Colon (tissue), 2 donors: ENCODE measurements around the gene METTL5.
"Not testable (repeated sequence)": the region's sequence is repeated elsewhere in the genome, so short reads cannot be mapped to it uniquely, and the experiment has no call there.

Source experiments
- FAIRE-seq: peaks from 2 replicates; lab custom pipeline; 2012; peaks lifted over from hg19 to GRCh38; lab: Jason Lieb, UNC
- donor health status: control.
- donor health status: control.

Gene METTL5

GRCh38 chr2:169828141-169828811, 3.6 kb upstream of the METTL5 start:
- FAIRE-seq: no peak

- FAIRE-seq: no peak
Observed at GRCh38 chr2:169827272-169828140, 2.8 kb upstream of the METTL5 start, which contains the start of gene UBR3. Gene UBR3, plus strand, starts transcription at chr2:169827454. Its CDS starts 54 bp downstream, at chr2:169827508.

- FAIRE-seq: no peak
Observed at GRCh38 chr2:169823996-169824372, 721 bp downstream of the METTL5 start.

- no peak for FAIRE-seq
Observed at GRCh38 chr2:169822785-169823392, 1.8 kb downstream of the METTL5 start.

GRCh38 chr2:169822036-169822435, 2.7 kb downstream of the METTL5 start:
- FAIRE-seq: no peak

GRCh38 chr2:169820101-169820500, 4.6 kb downstream of the METTL5 start:
- FAIRE-seq: not testable (repeated sequence)

GRCh38 chr2:169819106-169819505, 5.6 kb downstream of the METTL5 start:
- FAIRE-seq: no peak

GRCh38 chr2:169818241-169818640, 6.5 kb downstream of the METTL5 start:
- FAIRE-seq: no peak

- FAIRE-seq: not testable (repeated sequence)
Observed at GRCh38 chr2:169817369-169817768, 7.3 kb downstream of the METTL5 start.

- not testable (repeated sequence) for FAIRE-seq
Observed at GRCh38 chr2:169816961-169817360, 7.7 kb downstream of the METTL5 start.

- FAIRE-seq: no peak
Observed at GRCh38 chr2:169815849-169816248, 8.9 kb downstream of the METTL5 start.

GRCh38 chr2:169808221-169808620, 16.5 kb downstream of the METTL5 start:
- no peak for FAIRE-seq

- no peak for FAIRE-seq
Observed at GRCh38 chr2:169806586-169806985, 18.1 kb downstream of the METTL5 start.

- FAIRE-seq: no peak
Observed at GRCh38 chr2:169803480-169803879, 21.2 kb downstream of the METTL5 start.

- no peak for FAIRE-seq
Observed at GRCh38 chr2:169798718-169799592, 25.8 kb downstream of the METTL5 start, which contains the start of gene SSB. Gene SSB, plus strand, starts transcription at chr2:169798871. Its CDS starts 2,090 bp downstream, at chr2:169800961.

GRCh38 chr2:169798397-169798717, 26.3 kb downstream of the METTL5 start:
- FAIRE-seq: no peak

GRCh38 chr2:169797601-169798000, 27.1 kb downstream of the METTL5 start:
- FAIRE-seq: no peak

- no peak for FAIRE-seq
Observed at GRCh38 chr2:169796441-169796840, 28.3 kb downstream of the METTL5 start.

GRCh38 chr2:169795181-169795580, 29.5 kb downstream of the METTL5 start:
- no peak for FAIRE-seq

- no peak for FAIRE-seq
Observed at GRCh38 chr2:169790581-169790980, 34.1 kb downstream of the METTL5 start.

- FAIRE-seq: no peak
Observed at GRCh38 chr2:169782513-169782912, 42.2 kb downstream of the METTL5 start.
